Measurements from ENCODE around the gene HSPA1A. TPM values are rescaled to one million over a fixed set of nuclear protein-coding genes. Genes with fewer than 3 reads are reported as not detected.

HSPA1A gene
- 98.4 and 221 TPM in 2 replicates for total RNA-seq

DNA sequence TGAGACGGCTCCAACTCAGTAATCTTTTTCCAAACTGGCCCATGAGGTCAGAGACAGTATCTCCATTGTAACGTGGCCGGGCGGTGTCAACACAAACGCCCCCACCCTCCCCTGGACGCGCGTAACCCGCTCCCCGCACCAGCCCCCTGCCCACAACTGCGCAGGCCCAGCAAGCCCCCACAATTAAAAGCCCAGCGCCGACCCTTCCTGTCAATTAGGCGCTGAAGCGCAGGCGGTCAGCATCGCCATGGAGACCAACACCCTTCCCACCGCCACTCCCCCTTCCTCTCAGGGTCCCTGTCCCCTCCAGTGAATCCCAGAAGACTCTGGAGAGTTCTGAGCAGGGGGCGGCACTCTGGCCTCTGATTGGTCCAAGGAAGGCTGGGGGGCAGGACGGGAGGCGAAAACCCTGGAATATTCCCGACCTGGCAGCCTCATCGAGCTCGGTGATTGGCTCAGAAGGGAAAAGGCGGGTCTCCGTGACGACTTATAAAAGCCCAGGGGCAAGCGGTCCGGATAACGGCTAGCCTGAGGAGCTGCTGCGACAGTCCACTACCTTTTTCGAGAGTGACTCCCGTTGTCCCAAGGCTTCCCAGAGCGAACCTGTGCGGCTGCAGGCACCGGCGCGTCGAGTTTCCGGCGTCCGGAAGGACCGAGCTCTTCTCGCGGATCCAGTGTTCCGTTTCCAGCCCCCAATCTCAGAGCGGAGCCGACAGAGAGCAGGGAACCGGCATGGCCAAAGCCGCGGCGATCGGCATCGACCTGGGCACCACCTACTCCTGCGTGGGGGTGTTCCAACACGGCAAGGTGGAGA is at the start of gene HSPA1A, which contains the start of gene HSPA1L:
HSPA1A (plus strand) TSS at position 519 of the 814 bp plus-strand sequence; CDS start at position 733, 214 bp downstream.
HSPA1L (minus strand) TSS at position 259 of the 814 bp plus-strand sequence. CDS start 3,311 bp downstream, outside the sequence.

DNA sequence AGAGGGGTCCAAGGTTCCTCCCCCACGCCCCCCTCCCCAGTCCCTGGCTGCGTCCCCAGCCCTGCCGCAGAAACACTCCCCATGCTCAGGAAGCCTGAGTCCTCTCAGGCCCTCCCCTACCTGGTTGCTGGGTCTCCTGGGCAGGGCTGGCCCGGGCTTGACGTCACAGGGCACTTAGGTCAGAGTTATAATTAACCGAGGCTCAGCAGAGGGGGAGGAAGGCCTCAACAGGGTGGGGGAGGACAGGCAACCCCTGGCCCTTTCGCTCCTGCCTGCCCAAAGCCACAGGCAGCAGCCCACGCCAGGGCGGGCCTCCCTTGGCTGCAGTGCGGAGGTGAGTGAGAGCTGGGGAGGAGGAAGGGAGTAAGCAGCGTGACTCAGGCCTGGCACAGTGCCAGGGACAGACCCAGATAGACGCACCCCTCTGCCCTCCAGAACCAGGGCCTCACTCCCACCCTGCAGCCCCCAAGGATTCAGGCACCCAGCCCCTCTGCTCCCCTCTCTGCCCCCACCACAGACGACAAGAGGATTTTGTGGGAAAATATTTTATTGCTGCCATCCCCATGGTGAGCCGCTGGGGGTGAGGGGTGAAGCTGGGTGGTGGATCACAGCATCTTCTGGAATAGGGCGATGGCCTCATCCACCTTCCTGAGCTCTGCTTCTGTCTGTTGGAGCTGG is 38.2 kb upstream of the HSPA1A start, which contains the start of gene VWA7:
VWA7 (minus strand) TSS at position 340 of the 678 bp plus-strand sequence. CDS start 549 bp downstream, outside the sequence.

DNA sequence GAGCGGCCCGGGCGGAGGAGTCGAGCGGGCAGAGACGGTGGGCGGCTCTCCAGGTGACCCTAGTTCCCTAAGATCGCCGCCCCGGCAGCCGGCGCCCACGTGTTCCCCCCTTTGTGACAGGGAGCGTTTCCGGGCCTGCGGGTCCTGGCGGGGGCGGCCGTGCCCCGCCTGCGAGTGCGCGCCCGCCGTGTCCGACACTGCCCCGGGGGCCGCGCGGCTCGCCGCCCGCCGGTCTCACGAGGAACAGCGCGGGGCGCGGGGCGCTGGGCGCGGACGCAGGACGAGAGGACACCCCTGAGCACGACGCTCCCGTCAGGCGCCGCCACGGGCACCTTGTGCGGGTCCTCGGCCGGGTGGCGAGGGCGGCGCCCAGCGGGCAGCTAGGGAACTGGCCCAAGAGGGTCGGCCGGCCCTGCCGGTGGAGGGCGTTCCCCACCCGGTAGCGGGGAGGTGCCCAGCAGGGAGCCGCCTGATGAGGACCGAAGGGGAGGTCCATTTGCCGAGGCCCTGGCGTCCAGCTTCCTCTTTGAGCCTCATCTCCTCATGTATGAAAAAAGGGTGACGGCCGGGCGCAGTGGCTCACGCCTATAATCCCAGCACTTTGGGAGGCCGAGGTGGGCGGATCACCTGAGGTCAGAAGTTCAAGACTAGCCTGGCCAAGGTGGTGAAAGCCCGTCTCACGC is 19.6 kb upstream of the HSPA1A start, which contains the start of gene VARS1:
VARS1 (minus strand) TSS at position 137 of the 683 bp plus-strand sequence. CDS start 535 bp downstream, outside the sequence.

DNA sequence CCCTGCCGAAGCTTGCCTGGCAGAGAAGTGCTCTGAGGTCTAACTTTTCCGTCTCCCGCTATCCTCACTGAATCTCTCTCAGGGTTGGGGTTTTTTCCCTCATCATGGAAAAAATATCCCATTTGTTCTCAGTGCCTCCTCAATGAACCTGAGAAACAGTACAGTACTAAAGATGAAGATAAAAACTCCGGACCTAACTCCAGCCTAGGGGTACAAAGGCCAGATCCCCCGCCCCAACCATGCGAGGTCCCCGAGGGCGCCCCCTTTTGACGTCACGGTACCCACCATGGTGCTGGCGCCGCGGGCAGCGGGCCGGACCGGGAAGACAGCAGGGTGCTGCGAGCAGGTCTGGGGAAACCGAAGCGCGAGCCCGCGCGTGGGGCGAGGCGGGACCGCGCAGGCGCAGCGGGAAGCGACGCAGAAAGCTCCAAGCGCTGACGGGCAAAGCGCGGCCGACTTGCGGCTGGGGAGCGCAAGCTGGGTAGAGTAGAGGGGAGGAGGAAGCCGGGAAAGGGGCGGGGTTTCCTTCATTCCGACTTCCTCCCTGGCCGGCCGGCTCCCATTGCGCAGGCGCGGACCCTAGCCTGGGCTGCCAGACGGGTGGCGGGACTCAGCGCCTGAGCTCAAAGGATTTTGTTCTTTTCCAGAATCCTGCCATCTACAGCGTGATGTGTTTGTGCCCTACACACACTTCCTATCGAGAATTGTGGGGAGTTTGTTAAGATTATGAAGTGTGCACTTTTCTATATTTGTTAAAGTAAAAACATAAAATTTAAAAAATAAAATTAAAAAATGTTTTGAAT is 8.7 kb upstream of the HSPA1A start, which contains the start of gene LSM2:
LSM2 (minus strand) TSS at position 497 of the 803 bp plus-strand sequence; CDS start at position 288, 209 bp downstream.

DNA sequence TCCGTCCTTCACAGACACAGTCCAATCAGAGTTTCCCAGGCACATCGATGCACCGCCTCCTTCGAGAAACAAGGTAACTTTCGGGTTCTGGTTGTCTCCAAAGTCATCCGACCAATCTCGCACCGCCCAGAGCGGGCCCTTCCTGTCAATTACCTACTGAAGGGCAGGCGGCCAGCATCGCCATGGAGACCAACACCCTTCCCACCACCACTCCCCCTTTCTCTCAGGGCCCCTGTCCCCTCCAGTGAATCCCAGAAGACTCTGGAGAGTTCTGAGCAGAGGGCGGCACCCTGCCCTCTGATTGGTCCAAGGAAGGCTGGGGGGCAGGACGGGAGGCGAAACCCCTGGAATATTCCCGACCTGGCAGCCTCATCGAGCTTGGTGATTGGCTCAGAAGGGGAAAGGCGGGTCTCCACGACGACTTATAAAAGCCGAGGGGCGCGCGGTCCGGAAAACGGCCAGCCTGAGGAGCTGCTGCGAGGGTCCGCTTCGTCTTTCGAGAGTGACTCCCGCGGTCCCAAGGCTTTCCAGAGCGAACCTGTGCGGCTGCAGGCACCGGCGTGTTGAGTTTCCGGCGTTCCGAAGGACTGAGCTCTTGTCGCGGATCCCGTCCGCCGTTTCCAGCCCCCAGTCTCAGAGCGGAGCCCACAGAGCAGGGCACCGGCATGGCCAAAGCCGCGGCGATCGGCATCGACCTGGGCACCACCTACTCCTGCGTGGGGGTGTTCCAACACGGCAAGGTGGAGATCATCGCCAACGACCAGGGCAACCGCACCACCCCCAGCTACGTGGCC is 12.1 kb downstream of the HSPA1A start, which contains the start of gene HSPA1B:
HSPA1B (plus strand) TSS at position 453 of the 794 bp plus-strand sequence; CDS start at position 666, 213 bp downstream.

DNA sequence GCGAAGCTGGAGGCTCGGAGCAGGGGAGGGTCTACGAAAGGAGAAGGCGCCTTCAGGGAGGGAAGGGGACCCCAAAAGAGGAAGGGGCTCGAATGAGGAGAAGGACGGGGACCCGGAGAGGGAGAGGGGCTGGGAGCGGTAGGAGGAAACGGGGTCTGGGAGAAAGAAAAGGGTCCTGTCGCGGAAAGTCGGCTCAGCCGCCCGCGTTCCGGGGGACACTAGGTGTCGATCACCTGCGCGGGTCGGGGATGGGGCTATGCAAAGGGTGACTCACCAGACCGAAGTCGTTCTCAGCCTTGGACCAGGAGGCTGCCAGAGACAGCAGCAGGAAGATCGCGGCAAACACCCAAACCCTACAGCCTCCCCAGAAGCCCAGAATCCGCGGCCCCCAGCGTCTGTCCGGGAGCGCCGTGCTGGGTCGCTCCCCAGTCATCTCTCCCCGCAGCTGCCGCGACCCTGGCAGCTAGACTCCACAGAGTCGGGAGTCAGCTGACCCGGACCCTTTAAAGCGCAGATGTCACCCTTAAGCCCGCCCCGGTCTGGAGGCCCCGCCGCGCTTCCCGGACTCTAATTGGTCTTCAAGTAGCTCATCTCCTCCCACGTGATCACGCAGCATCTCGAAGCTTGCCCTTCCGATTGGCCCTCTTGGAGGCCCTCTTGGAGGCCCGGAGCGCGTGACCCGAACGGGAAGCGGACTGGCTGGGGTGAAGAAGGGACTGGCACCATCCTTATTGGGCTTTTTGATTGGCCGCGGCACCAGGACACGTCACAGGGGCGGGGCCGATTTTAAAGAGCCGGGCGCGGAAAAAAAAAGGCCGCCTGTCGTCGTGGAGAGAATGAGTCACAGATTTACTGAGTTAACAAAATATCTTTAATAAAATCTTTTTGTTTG is 47.2 kb downstream of the HSPA1A start, which contains the start of gene NEU1:
NEU1 (minus strand) TSS at position 478 of the 892 bp plus-strand sequence; CDS start at position 433, 45 bp downstream.

Other genes starting within 250 kb of the HSPA1A start
- not detected in 2 replicates for gene LTA, start 243.3 kb upstream of the HSPA1A start, total RNA-seq
- 0.13 TPM in 1 of 2 replicates, not detected in the other for gene TNF, start 240.0 kb upstream of the HSPA1A start, total RNA-seq
- 4.9 and 39.7 TPM in 2 replicates for gene LTB, start 233.1 kb upstream of the HSPA1A start, total RNA-seq
- 0.32 and 0.57 TPM in 2 replicates for gene LST1, start 229.3 kb upstream of the HSPA1A start, total RNA-seq
- gene NCR3, start 222.5 kb upstream of the HSPA1A start, total RNA-seq: not detected in 2 replicates
- not detected in 2 replicates for gene AIF1, start 200.3 kb upstream of the HSPA1A start, total RNA-seq
- 21.0 and 56.6 TPM in 2 replicates for gene PRRC2A, start 194.8 kb upstream of the HSPA1A start, total RNA-seq
- 83.2 and 204 TPM in 2 replicates for gene BAG6, start 162.9 kb upstream of the HSPA1A start, total RNA-seq
- 0.16 and 0.25 TPM in 2 replicates for gene APOM, start 159.6 kb upstream of the HSPA1A start, total RNA-seq
- 18.5 and 21.6 TPM in 2 replicates for gene C6orf47, start 154.8 kb upstream of the HSPA1A start, total RNA-seq
- 11.8 and 12.3 TPM in 2 replicates for gene GPANK1, start 150.5 kb upstream of the HSPA1A start, total RNA-seq
- gene CSNK2B, start 149.5 kb upstream of the HSPA1A start, total RNA-seq: 77.5 and 79.2 TPM in 2 replicates
- gene LY6G5B, start 145.6 kb upstream of the HSPA1A start, total RNA-seq: 1.1 and 5.3 TPM in 2 replicates
- gene LY6G5C, start 134.5 kb upstream of the HSPA1A start, total RNA-seq: 1.8 and 2.1 TPM in 2 replicates
- gene ABHD16A, start 112.2 kb upstream of the HSPA1A start, total RNA-seq: 48.6 and 84.4 TPM in 2 replicates
- gene LY6G6F, start 108.7 kb upstream of the HSPA1A start, total RNA-seq: not detected in 2 replicates
- not detected in 2 replicates for gene LY6G6D, start 100.2 kb upstream of the HSPA1A start, total RNA-seq
- not detected in 2 replicates for gene LY6G6C, start 93.8 kb upstream of the HSPA1A start, total RNA-seq
- not detected in 2 replicates for gene MPIG6B, start 92.2 kb upstream of the HSPA1A start, total RNA-seq
- 86.0 and 129 TPM in 2 replicates for gene DDAH2, start 86.2 kb upstream of the HSPA1A start, total RNA-seq
- gene CLIC1, start 79.0 kb upstream of the HSPA1A start, total RNA-seq: 347 and 730 TPM in 2 replicates
- gene MSH5, start 75.5 kb upstream of the HSPA1A start, total RNA-seq: 4.9 and 5.8 TPM in 2 replicates
- gene SAPCD1, start 52.9 kb upstream of the HSPA1A start, total RNA-seq: 1.3 and 2.9 TPM in 2 replicates
- 0.32 and 0.38 TPM in 2 replicates for gene VWA7, start 38.2 kb upstream of the HSPA1A start, total RNA-seq
- gene VARS1, start 19.8 kb upstream of the HSPA1A start, total RNA-seq: 40.8 and 104 TPM in 2 replicates
- gene LSM2, start 8.6 kb upstream of the HSPA1A start, total RNA-seq: 24.1 and 37.2 TPM in 2 replicates
- 0.81 and 1.8 TPM in 2 replicates for gene HSPA1L, start 260 bp upstream of the HSPA1A start, total RNA-seq
- gene HSPA1B, start 12.2 kb downstream of the HSPA1A start, total RNA-seq: 64.1 and 91.7 TPM in 2 replicates
- 52.0 and 59.4 TPM in 2 replicates for gene NEU1, start 47.3 kb downstream of the HSPA1A start, total RNA-seq
- gene SLC44A4, start 63.5 kb downstream of the HSPA1A start, total RNA-seq: 0.06 and 0.49 TPM in 2 replicates
- 28.7 and 52.4 TPM in 2 replicates for gene EHMT2, start 82.2 kb downstream of the HSPA1A start, total RNA-seq
- 1.1 and 5.7 TPM in 2 replicates for gene ZBTB12, start 86.5 kb downstream of the HSPA1A start, total RNA-seq
- gene C2, start 112.2 kb downstream of the HSPA1A start, total RNA-seq: not detected in 2 replicates
- 0.97 and 2.5 TPM in 2 replicates for gene CFB, start 130.6 kb downstream of the HSPA1A start, total RNA-seq
- gene NELFE, start 143.4 kb downstream of the HSPA1A start, total RNA-seq: 76.4 and 90.9 TPM in 2 replicates
- 32.7 and 40.9 TPM in 2 replicates for gene SKIC2, start 143.6 kb downstream of the HSPA1A start, total RNA-seq
- 7.3 and 11.4 TPM in 2 replicates for gene DXO, start 156.6 kb downstream of the HSPA1A start, total RNA-seq
- gene C4A, start 166.5 kb downstream of the HSPA1A start, total RNA-seq: 1.5 and 3.1 TPM in 2 replicates
- 0.97 and 2.5 TPM in 2 replicates for gene C4B, start 199.3 kb downstream of the HSPA1A start, total RNA-seq
- not detected in 2 replicates for gene CYP21A2, start 222.9 kb downstream of the HSPA1A start, total RNA-seq

Measured in bladder microvascular endothelial cell (primary cell).